Activated CD8-positive, alpha-beta memory T cell treated with anti-CD3 and anti-CD28 coated beads, Interleukin-2, amount 50 U/mL, for 48 hours (primary cell): ENCODE measurements around the gene DSCAML1.

Experiments
- DNase-seq: peaks from one replicate; pipeline ENCODE4 v3.0.0-alpha.2; 2020

DSCAML1 gene

GRCh38 chr11:117654281-117655255 lies 142.4 kb downstream of the DSCAML1 start:
- DNase-seq: no peak

DNA sequence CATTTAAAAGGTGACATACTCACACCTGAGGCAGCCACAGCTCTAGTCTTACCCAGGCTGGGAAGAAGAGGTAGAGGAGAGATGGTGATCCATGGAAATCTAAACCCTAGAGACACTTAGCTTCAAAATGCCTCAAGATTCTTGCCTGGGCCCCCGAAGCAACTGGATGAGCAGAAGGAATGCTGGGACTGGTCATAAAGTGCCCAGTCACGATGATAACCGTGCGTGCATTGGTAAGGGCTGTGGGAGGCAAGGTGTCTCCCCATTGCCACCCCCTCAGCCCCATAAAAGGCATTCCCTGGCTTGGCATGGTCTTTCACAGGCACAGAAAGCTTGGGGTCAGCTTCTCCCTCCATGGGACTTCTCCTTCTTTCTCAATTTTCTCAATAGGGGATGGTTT lies 144.5 kb downstream of the DSCAML1 start:
- no peak for DNase-seq

GRCh38 chr11:117649296-117650055 lies 147.5 kb downstream of the DSCAML1 start:
- DNase-seq: no peak

- no peak for DNase-seq
Measured at GRCh38 chr11:117647872-117648271, 149.1 kb downstream of the DSCAML1 start.

DNA sequence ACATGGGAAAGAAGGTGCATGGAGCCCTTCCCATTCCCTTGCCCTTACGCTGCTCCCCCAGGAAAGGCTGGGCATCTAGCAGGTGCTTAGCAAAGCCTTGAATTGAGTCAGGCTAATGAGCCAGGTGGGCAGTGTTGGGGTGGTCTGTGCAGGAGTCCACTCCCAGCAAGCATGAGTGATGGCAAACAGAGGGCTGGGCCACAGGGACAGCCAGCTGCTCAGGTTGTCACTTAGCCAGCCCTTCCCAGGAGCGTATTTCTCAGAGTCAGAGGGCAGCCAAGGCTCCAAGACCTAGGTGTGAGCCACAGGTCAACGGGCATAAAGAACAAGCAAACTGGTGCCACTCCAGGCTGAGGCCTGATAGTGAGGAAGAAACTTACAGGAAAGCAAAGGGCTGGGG lies 149.8 kb downstream of the DSCAML1 start:
- no peak for DNase-seq

DNA sequence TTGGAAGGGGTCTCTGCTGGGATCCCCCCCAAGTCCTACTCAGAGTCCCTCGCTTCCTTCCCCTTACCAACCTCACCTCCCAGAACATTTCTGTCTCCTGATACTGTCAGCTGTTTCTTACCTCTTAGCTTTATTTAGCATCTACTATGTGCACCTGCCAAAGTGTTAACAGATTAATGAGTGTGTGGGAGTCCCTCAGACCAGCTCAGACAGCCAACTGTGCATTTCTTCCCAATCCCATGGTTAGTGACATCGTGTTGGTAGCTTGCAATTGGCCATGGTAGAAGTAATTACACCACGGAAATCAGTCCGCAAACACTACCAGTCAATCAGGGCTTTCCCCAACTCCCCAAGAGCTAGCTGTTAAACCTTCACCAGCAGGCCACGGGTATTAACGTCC lies 150.6 kb downstream of the DSCAML1 start:
- no peak for DNase-seq

DNA sequence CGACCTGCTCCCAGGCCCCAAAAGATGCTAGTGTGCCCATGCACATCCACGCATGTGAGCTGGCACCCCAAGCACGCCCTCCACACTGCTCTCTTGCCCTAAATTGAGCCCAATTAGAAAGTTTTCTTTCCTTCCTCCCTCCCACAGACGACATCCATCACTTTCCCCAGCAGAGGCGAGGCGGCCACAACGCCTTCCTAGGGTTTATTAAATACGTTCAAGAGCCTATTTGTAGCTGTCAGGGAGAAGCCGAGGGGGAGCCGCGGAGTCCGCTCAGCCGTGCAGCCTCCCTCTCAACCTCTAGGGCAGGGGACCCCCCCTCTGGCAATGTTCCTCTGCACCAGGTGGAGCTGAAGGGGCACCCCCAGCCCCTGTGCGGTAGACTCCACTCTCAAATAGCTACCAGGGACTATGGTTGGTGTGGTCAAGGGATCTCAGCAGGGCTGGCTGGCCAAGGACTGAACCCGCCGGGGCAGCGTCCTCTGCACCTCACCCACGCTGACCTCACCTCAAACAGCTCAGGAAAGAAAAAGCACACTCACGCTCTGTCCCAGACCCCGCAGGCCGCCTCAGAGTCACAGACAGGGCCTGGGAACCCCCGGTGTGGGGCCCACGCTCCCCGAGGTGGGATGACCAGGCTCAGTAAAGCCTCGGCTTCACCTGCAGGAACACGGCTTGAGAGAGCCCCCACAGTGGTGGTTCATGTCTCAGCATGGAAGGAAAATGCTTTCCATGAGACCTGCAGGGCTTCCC lies 152.4 kb downstream of the DSCAML1 start:
- no peak for DNase-seq

- no peak for DNase-seq
Measured at GRCh38 chr11:117643606-117644300, 153.3 kb downstream of the DSCAML1 start.

DNA sequence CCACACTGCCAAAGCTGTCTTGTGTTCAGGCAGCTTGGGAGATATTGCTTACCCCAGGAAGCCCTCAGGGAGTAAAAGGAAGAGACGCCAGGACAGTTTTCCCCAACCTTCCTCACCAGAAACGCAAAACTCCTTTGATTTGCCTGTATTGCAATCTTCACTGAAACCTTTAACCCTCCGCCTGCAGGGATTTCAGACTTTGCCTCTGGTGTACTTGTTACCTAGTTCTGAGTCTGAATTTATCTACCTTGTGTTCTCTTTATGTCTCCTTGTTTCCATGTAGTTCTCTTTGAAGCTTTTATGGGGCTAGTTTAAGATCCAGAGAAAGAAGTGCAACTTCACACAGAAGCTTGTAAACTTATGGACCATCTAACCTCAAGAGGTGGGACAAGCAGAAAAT lies 154.2 kb downstream of the DSCAML1 start:
- DNase-seq: no peak

DNA sequence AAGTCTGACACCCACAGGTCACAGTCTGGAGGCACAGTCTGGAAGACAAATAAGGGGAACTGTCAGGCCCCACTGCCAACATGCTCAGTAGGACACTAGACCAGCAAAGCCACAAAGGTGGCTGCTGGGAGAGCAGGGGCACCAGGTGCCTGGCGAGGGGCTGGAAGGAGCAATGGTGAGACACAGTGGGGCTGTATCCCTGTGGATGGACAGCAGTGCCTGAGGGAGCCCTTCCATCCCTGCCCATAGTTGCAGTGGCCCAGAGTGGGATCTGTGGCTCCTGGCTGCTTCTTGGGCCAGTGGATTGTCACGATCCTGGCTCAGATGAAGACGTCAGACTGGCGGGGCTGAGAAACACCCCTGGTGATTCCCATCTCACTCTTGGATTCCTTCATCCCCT lies 154.6 kb downstream of the DSCAML1 start:
- no peak for DNase-seq

DNA sequence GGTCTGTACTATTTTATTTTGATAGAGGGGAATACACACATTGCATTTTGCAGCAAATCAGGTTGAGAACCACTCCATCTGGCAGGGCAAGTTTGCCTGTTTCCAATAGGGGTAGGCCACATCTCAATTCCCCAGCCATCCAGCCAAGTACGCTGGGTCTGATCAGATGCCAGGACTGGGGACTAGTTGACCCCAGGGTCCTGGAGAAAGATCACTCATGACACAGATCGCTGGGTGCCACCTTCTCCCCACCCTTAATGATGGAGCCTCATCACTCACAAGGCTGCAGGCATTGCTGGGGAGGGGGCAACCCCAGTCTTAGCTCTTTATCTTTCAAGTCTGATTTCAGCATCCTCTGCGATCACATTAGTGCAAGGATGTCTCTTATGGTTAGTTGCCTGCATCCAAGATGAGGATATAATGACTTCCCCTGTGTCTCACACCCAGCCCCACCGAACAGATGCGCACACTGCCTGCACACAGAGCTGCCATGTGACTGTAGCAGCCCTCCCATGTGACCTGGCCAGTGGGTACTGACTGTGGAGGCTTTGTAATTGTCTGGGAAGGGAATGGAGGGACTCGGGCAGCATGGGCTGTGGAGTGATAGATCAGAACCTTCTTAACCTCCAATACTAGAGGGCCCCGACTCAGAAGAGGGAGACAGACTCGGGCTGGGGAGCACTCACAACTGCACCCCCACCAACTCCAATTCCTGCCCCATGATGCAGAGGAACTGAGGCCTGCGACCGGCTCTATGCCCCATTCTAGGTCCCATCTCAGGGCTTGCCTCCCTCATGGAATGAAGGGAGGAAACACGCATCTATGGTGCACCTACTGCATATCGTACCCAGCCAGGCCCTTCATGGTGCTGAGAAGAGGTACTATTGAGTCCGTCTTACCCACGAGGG lies 155.8 kb downstream of the DSCAML1 start:
- no peak for DNase-seq

DNA sequence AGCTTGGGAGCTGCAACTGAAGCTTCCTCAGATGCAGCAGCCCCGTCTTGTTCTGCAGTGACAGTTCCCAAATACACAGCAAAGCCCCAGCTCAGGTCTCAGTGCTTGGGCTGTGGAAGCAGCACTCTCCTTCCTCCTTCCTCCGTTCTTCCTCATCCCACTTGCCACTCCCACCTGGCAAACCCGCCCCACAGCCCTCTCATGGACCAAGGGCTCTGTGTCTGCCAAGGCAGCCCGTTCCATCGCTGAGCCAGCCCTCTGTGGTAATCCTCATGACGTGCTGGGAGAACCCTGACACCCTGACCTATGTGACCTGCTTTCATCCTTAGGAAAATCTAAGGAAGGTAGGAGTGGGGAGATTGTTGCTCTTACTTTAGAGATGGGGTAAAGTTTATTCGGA lies 157.0 kb downstream of the DSCAML1 start:
- no peak for DNase-seq

DNA sequence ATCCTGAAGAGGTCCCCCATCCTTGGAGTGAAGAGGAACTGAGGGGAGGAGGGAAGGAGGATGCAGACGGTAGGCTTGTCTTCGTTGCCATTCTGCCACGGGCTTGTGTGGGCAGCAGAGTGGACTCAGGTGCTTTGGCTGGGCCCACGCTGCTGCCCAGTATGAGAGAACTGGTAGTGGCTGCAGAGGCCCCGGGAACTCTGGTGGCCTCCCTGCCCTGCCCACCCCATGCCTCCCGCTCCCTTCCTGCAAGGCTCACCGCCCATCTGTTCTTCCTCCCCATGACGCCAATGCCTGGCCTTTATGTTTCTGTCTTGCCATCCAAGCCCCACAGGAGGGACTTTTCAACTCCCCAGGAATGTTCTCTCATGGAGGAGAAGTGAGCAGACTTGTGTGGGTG lies 157.4 kb downstream of the DSCAML1 start:
- no peak for DNase-seq

DNA sequence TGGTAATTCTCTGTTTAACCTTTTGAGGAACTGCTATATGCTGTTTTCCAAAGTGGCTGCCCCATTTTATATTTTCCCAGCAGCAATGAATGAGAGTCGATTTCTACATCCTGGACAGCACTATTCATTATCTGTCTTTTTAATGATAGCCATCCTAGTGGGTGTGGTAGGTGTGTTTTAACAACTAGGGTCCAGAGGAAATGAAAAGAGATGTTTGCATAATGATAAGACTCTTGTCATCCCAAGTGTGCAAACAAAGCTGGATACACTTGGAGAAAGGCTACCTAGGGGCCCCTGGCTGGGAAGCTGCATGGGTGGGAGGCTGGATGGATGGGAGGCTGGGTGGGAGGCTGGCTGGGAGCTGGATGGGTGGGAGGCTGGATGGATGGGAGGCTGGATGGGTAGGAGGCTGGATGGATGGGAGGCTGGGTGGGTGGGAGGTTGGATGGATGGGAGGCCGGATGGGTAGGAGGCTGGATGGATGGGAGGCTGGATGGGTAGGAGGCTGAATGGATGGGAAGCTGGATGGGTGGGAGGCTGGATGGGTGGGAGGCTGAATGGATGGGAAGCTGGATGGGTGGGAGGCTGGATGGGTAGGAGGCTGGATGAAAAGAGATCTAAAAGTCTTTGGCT lies 158.0 kb downstream of the DSCAML1 start:
- no peak for DNase-seq

GRCh38 chr11:117634756-117635603 lies 162.0 kb downstream of the DSCAML1 start:
- DNase-seq: no peak

DNA sequence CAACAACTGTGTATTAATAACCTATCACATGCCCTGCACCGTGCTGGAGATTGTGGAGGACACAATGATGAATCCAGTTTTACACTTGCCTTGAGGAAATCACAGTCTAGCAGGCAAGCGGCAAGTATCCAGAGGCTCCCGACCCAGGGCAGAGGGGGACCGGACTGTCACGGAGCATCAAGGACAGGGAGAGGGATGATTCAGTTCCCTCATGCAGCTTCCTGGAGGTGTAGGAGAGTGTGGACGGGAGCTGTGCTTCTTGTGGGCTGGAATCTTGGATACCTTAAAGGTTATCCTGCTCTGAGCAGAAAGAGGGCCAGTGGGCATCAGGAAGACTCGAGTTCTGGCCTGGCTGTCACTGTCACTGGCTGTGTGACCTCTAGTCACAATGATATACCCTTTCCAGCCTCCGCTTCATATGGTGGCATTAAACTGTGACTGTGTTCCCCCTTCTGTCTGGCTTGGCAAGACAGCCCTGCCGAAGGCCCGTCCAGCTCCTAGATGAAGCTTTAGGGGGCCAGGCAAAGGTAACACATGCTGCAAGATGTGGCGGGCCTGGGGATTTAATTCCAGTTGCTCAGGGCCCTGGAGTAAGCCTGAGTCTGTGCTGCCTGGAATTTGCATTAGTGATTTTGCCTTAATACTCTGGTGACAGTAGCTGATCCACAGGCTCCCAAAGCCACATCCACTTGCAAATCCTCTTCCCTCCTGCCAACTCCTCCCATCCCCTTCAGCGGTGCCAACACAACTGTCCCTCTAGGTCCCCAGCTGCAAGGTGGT lies 162.8 kb downstream of the DSCAML1 start:
- DNase-seq: no peak

DNA sequence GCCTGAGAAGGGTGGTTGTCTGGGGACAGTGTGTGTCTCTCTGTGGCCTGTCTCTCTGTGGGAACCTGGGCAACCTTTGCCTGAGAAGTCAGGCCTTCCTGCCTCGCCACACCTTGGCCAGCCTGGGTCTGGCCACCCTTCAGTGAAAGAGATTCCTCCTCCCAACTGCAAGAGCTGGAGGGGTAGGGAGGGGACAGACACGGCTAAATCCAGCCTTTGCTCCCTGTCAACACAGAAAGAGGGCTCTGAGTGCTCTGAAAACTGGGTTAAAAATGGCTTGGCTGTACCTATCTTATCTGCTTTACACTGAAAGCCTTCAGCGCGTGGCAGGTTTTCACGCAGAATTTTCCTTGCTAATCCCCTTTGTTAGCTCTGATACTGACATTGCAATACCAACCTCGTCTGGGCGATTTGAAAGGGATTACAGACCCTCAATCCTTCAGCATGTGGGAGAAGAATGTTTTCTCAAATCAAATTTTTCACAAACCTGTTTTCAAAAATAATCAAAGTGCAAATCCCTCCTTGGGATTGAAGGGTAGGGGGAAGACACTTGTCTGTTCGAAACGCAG lies 163.7 kb downstream of the DSCAML1 start:
- DNase-seq: no peak

- DNase-seq: no peak
Measured at GRCh38 chr11:117632306-117632705, 164.7 kb downstream of the DSCAML1 start.
